Kidney epithelial cell (primary cell): ENCODE measurements around the gene OGFOD3. TPM values are rescaled to one million over a fixed set of nuclear protein-coding genes. Genes with fewer than 3 reads are reported as not detected.
A peak's percentile ranks its signal among the peaks of the same experiment; 100 is the strongest.

Source experiments
- DNase-seq: peaks from one replicate; pipeline ENCODE4 v3.0.0-alpha.2; 2010; ENCODE audit warnings: low read depth
- H3K27me3 ChIP-seq: 2 replicates; pipeline ENCODE4 v1.6.0; 2011; ENCODE audit warnings: low read length; ENCODE audit not compliant: control insufficient read depth, insufficient read depth
- H3K36me3 ChIP-seq: 2 replicates; pipeline ENCODE4 v1.5.1; 2011; ENCODE audit warnings: low read length; ENCODE audit not compliant: control insufficient read depth, insufficient read depth
- H3K4me3 ChIP-seq: 2 replicates; pipeline ENCODE4 v1.5.1; 2011; ENCODE audit warnings: low read depth, mild to moderate bottlenecking, control low read depth, low read length
- total RNA-seq: library from RNA; depleted of rRNA; stranded (reverse); fragments of >200 nt; gene quantifications from 2 replicates; pipeline ENCODE4 v1.2.3, GENCODE V29; 2015
- TF ChIP-seq, protein P1 (sequence below): IDR thresholded peaks from 2 replicates; pipeline ENCODE4 v1.5.1; 2011; ENCODE audit warnings: mild to moderate bottlenecking, moderate library complexity, low read length, control low read depth, inconsistent platforms; ENCODE audit not compliant: insufficient read depth, poor library complexity, severe bottlenecking

Gene OGFOD3, protein sequence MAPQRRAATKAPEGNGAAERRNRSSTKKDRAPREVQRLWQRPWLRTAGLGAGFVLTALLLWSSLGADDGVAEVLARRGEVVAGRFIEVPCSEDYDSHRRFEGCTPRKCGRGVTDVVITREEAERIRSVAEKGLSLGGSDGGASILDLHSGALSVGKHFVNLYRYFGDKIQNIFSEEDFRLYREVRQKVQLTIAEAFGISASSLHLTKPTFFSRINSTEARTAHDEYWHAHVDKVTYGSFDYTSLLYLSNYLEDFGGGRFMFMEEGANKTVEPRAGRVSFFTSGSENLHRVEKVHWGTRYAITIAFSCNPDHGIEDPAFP
- 29.8 TPM in 2 replicates for total RNA-seq

DNA sequence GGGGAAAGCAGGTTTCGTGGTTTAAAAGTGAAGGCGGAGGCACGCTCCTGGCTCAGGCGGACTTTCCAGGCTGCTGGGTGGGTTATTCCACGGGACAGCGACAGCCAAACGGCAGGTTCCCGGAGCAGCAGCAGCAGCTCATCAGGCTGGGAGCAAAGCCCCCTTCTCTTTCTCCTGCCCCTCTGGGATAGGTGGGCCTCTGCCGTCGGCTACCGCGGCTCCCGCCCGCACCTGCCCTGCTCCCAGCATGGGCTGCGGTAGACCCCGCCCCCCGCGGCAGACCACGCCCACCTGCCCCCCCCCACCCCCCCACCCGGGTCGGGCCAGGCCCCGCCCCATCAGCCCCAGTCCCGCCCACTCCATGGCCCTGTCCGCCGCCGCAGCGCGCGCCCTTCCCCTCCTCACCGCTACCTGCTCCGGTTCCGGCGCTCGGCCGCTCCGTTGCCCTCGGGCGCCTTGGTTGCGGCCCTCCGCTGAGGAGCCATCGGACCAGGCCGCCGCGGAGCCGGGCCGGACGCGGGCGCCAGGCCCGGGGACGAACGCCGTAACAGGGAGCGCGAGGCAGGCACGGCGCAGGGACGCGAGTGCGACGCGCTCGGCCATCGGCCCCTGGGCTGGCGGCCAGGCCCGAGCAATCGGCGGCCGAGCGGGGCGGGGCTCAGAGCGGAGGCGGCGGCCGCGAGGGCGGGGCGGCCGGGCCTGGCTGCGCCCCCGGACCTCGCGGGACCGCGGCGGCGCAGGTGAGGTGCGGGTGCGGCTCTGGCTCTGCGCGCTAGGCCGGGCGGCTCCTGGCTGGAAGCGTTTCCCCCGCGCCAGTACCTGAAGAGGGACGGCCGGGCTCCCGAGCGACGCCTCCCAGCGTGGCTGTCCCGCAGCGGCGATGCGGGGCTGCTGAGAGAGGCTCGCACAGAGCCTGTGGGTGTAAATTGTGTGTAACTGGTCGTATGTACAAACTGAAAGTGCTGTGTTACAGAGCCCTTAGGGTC, at the start of gene OGFOD3, which contains the start of gene HEXD:
TSS of gene OGFOD3 (minus strand) at position 586 of the 986 bp plus-strand sequence. CDS start at position 485, 101 bp downstream.
TSS of gene HEXD (plus strand) at position 347 of the 986 bp plus-strand sequence. CDS start 1,453 bp downstream, outside the sequence.
- DNase-seq = no peak
- Histone ChIP-seq H3K4me3 (peak within 1 kb of the TSS; percentile 87), H3K36me3 (peaks cover 1% of the 10 kb centered on the region), H3K27me3 (no peaks in the 10 kb centered on the region)
- TF ChIP-seq, protein P1, sequence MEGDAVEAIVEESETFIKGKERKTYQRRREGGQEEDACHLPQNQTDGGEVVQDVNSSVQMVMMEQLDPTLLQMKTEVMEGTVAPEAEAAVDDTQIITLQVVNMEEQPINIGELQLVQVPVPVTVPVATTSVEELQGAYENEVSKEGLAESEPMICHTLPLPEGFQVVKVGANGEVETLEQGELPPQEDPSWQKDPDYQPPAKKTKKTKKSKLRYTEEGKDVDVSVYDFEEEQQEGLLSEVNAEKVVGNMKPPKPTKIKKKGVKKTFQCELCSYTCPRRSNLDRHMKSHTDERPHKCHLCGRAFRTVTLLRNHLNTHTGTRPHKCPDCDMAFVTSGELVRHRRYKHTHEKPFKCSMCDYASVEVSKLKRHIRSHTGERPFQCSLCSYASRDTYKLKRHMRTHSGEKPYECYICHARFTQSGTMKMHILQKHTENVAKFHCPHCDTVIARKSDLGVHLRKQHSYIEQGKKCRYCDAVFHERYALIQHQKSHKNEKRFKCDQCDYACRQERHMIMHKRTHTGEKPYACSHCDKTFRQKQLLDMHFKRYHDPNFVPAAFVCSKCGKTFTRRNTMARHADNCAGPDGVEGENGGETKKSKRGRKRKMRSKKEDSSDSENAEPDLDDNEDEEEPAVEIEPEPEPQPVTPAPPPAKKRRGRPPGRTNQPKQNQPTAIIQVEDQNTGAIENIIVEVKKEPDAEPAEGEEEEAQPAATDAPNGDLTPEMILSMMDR = no peak

DNA sequence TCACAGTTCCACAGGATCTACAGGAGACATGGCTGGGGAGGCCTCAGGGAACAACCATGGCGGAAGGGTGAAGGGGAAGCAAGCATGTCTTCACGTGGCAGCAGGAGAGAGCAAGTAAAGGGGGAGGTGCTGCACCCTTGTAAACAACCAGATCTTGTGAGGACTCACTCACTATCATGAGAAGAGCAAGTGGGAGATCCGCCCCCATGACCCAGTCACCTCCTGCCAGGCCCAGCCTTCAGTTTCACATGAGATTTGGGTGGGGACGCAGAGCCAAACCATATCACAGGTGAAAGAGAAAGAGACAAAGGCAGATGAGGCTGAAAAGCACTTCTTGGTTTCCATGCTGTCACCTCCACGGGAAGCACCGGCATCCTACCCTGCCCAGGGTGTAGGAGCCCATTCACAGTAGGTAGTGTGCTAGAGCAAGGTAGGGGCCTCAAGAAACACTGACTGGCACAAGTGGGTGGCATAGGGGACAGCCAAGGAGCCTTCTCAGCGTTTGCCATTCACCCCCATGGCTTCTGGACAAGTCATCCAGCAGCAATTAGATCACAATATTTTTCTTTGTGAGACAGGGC, 46.7 kb upstream of the OGFOD3 start:
- TF ChIP-seq, protein P1 = no peak
- Histone ChIP-seq H3K4me3 (no peak overlapping the region), H3K27me3 (no peaks in the 10 kb centered on the region), H3K36me3 (peaks cover 5% of the 10 kb centered on the region)
- no peak for DNase-seq

DNA sequence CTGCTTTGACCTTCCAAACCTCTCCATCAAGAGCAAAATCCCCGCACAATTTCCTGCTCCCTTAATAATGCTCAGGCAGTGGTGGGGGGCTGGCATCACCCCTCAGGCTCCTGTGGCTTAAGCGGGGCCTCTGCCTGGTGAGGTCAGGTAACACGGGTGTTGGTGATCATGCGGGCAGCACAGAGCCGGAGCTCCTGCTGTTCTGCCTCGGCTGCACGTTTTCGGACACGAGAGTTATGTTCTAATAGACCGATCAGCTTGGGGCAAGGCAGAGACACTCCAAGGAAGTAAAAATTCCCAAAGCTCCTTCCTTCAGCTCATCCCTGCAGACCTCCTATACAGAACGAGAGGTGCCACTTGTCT, 46.2 kb upstream of the OGFOD3 start:
- TF ChIP-seq, protein P1 = no peak
- H3K4me3 ChIP-seq = no peak overlapping the region
- no peak for DNase-seq
- no peaks in the 10 kb centered on the region for H3K27me3 ChIP-seq
- peaks cover 5% of the 10 kb centered on the region for H3K36me3 ChIP-seq

DNA sequence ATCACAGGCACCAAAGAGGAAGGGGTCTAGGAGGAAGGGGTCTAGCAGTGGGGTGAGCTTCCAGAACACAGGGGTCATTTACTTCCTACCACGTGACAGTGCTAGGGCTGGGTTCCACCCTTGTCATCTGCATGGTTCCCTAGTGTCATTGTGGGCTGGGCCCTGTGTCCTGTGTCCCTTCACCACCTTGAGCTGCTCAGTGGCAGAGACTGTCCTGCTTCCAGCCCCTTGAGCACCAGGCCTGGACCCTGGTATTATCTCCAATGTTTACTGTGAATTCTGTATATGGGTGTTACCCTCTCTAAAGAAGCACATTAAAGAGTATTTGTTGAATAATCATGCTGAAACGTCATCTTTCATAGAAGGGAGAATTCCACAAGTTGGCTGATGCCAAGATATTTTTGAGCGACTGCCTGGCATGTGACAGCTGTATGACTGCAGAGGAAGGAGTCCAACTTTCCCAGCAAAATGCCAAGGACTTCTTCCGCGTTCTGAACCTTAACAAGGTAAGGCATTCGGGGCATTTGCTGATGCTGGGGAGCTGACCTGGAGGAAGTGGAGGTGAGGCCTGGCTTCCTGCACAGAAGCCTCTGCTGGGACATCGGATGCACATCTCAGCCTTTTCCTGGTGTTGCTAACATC, 45.7 kb upstream of the OGFOD3 start:
- TF ChIP-seq, protein P1 = no peak
- Histone ChIP-seq H3K4me3 (no peak overlapping the region), H3K27me3 (no peaks in the 10 kb centered on the region), H3K36me3 (peaks cover 5% of the 10 kb centered on the region)
- no peak for DNase-seq

DNA sequence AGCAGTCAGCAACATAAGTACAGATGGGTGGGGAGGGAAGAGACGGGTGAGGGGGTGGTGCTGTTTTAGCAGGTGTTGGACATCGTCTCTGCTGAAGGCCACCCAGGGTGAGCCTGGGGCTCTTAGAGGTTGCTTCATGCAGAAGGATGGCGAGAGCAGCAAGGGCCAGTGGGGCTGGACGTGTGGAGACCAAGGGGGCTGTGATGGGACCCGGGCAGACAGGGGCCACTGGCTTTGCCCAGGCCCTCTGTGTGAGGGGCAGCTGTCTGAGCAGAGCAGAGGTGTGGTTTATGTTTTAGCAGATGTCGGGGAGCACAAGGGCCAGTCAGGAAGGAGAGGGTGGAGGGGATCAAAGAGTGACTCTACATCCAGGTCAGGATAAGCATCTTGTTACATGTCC, 45.0 kb upstream of the OGFOD3 start:
- no peaks in the 10 kb centered on the region for H3K27me3 ChIP-seq
- TF ChIP-seq, protein P1 = no peak
- H3K36me3 ChIP-seq = peaks cover 4% of the 10 kb centered on the region
- DNase-seq = no peak
- H3K4me3 ChIP-seq = no peak overlapping the region
